ENCODE data around the gene PSG5.
"Not testable (repeated sequence)": the region's sequence is repeated elsewhere in the genome, so short reads cannot be mapped to it uniquely, and the experiment has no call there.

Gene PSG5

GRCh38 chr19:43124360-43124759 lies 62.0 kb downstream of the PSG5 start:
- no peak for TF ChIP-seq ZNF274 (IDR thresholded peaks at IDR 0.05; ENCODE audit: low read depth, low read length)
- H3K4me3 ChIP-seq (ENCODE audit: low read length) = no peak overlapping the region

- not testable (repeated sequence) for H3K4me3 ChIP-seq (ENCODE audit: low read length)
Measured at GRCh38 chr19:43120433-43121026, 65.8 kb downstream of the PSG5 start.

GRCh38 chr19:43119526-43119925 lies 66.8 kb downstream of the PSG5 start:
- H3K4me3 ChIP-seq (ENCODE audit: low read length) = not testable (repeated sequence)

All from GM08714 (cell line).